ENCODE measurements around the gene ADAM22.
"Not testable (repeated sequence)": the region's sequence is repeated elsewhere in the genome, so short reads cannot be mapped to it uniquely, and the experiment has no call there.

Gene ADAM22, protein sequence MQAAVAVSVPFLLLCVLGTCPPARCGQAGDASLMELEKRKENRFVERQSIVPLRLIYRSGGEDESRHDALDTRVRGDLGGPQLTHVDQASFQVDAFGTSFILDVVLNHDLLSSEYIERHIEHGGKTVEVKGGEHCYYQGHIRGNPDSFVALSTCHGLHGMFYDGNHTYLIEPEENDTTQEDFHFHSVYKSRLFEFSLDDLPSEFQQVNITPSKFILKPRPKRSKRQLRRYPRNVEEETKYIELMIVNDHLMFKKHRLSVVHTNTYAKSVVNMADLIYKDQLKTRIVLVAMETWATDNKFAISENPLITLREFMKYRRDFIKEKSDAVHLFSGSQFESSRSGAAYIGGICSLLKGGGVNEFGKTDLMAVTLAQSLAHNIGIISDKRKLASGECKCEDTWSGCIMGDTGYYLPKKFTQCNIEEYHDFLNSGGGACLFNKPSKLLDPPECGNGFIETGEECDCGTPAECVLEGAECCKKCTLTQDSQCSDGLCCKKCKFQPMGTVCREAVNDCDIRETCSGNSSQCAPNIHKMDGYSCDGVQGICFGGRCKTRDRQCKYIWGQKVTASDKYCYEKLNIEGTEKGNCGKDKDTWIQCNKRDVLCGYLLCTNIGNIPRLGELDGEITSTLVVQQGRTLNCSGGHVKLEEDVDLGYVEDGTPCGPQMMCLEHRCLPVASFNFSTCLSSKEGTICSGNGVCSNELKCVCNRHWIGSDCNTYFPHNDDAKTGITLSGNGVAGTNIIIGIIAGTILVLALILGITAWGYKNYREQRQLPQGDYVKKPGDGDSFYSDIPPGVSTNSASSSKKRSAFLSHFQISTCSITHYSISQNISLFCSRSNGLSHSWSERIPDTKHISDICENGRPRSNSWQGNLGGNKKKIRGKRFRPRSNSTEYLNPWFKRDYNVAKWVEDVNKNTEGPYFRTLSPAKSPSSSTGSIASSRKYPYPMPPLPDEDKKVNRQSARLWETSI

DNA sequence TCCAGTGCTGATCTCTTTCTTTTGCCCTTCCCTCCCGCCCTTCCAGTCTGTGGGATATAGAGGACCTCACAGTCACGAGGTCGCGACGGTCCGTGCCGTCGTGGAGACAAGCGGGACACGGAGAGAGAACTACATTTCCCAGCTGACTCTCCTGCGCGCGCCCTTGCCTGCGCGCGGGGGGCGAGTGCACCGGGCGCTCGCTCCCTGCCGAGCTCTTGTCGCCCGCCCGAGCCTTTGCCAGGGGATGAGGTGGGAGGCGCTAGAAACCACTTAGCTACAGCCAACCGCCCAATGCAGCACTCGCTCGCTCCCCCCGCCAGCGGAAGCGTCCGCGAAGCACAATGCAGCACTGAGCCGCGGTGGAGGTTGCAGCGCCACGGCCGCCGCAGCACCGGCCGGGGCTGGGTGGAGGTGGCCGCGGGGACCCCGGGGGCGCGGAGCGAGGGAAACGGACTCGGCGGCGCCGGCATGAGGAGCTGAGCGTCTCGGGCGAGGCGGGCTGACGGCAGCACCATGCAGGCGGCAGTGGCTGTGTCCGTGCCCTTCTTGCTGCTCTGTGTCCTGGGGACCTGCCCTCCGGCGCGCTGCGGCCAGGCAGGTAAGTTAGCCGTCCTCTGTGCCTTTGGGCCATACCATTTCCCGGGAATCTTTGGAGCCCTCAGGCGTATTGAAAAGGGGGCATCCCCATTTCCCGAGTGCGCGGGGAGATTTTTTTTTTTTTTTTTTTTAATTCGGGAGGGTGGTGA lies at the start of gene ADAM22:
Gene ADAM22, plus strand, starts transcription at position 299 of the 746 bp plus-strand sequence. Its CDS starts 215 bp downstream, at position 514.
- peak; percentile 85 for DNase-seq (ENCODE audit: low spot score)

- no peak for DNase-seq (ENCODE audit: low spot score)
Observed at GRCh38 chr7:87885018-87885417, 49.0 kb upstream of the ADAM22 start.

- peak; percentile 25 for DNase-seq (ENCODE audit: low spot score)
Observed at GRCh38 chr7:87886875-87887274, 47.2 kb upstream of the ADAM22 start.

- no peak for DNase-seq (ENCODE audit: low spot score)
Observed at GRCh38 chr7:87895363-87895762, 38.7 kb upstream of the ADAM22 start.

- DNase-seq (ENCODE audit: low spot score): no peak
Observed at GRCh38 chr7:87899255-87899654, 34.8 kb upstream of the ADAM22 start.

DNA sequence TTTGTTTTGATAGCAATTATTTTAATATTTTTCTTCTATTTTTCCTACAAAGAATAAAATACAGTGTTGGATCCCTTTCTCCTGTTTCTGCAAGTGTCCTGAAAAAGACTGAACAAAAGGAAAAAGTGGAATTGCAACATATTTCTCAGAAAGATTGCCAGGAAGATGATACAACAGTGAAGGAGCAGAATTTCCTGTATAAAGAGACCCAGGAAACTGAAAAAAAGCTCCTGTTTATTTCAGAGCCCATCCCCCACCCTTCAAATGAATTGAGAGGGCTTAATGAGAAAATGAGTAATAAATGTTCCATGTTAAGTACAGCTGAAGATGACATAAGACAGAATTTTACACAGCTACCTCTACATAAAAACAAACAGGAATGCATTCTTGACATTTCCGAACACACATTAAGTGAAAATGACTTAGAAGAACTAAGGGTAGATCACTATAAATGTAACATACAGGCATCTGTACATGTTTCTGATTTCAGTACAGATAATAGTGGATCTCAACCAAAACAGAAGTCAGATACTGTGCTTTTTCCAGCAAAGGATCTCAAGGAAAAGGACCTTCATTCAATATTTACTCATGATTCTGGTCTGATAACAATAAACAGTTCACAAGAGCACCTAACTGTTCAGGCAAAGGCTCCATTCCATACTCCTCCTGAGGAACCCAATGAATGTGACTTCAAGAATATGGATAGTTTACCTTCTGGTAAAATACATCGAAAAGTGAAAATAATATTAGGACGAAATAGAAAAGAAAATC lies 26.7 kb upstream of the ADAM22 start:
- DNase-seq (ENCODE audit: low spot score): not testable (repeated sequence)

GRCh38 chr7:87908814-87909213 lies 25.2 kb upstream of the ADAM22 start:
- DNase-seq (ENCODE audit: low spot score): not testable (repeated sequence)

DNA sequence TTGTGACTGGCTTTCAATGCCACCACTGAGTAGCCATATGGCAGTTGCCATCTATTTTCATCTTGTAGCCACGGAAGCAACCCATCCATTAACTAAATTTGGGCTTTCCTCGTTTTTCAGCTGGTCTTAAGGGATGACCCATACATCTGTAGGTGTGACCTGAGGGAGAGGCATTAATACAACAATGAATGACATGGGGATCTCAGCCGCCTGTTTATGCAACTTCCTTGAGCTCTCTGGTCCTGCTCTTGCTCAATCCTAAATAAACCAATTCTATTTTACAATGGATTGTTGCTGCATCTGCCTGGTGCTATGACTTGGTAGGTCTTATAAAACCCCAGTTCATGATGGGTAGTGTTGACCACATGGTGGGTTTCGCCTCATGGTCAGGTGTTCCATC lies 21.9 kb upstream of the ADAM22 start:
- no peak for DNase-seq (ENCODE audit: low spot score)

DNA sequence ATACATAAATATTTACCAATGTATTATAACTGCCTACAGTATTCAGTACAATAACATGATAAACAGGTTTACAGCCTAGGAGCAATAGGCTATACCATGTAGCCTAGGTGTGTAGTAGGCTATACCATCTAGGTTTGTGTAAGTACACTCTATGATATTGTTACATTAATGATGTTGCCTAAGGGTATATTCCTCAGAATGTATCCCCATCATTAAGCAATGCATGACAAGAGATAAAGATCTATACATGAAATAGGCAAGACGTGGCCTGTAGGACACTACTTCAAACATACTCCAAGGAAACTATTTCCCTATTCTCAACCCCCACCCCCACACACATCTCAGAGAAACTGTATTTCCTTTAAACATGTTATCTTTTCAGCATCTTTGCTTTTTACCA lies 15.3 kb upstream of the ADAM22 start:
- no peak for DNase-seq (ENCODE audit: low spot score)

DNA sequence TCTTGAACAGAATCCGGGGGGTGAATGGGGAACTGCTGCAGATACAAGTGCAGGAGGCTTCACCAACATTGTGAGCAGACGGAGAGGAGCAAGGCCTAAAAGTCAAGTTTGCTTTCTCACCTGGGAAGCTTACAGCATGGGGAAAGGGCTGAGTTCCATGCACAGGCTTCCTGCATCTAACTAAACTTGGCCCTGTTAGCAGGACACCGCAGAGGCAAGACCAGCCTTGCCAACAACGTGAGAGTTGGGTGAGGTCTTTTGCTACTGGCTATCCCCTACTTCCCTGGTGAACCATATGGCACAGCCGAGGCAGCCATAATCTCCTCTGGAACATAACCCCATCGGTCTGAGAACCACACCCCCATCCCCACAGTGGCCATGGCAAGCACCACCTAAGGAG lies 14.2 kb upstream of the ADAM22 start:
- DNase-seq (ENCODE audit: low spot score): no peak

GRCh38 chr7:87920578-87920977 lies 13.5 kb upstream of the ADAM22 start:
- DNase-seq (ENCODE audit: low spot score): no peak

DNA sequence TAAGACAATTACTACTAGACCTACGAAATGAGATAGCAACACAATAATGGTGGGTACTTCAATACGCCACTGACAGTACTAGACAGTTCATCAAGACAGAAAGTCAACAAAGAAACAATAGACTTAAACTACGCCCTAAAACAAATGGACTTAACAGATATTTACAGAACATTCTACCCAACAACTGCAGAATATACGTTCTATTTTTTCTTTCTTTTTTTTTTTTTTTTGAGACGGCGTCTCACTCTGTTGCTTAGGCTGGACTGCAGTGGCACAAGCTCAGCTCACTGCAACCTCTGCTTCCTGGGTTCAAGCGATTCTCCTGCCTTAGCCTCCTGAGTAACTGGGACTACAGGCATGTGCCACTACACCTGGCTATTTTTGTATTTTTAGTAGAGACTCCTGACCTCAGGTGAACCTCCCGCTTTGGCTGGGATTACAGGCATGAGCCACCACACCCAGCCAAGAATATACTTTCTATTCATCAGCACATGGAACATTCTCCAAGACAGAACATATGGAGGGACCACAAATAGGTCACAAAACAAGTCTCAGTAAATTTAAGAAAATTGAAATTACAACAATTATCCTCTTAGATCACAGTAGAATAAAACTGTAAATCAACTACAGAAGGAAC lies 11.2 kb upstream of the ADAM22 start:
- DNase-seq (ENCODE audit: low spot score): not testable (repeated sequence)

DNA sequence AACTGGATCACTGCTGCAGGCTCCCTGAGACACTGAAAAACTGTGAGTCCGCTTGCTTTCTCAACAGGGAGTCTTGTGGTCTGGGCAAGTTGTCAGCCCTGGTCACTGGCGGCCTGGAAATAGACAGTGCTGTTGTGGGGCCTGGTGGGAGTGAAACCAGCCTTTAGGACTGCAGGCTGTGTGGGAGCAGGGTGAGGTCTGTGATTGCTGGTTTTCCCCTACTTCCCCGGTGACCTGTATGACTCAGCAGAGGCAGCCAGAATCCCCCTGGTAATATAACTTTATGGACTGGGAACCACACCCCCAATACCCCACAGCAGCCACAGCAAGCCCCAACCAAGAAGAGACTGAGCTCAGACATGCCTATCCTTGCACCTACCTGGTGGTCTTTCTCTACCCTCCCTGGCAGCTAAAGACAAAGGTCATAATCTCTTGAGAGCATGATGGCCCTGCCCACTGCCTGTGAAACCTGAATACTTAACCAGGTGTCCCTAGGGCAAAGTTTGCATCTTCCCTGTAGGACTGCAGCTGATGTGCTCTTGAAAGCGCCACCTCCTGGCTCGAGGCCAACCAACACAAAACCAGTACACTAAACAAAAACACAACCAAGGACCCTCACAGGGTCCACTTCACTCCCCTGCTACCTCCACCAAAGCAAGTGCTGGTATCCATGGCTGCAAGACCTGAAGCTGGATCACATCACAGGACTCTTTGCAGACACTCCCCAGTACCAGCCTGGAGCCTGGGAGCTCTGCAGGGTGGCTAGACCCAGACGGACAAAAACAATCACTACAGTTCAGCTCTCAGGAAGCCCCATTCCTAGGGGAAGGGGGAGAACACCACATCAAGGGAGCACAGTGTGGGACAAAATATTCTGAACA lies 7.2 kb upstream of the ADAM22 start:
- no peak for DNase-seq (ENCODE audit: low spot score)

DNA sequence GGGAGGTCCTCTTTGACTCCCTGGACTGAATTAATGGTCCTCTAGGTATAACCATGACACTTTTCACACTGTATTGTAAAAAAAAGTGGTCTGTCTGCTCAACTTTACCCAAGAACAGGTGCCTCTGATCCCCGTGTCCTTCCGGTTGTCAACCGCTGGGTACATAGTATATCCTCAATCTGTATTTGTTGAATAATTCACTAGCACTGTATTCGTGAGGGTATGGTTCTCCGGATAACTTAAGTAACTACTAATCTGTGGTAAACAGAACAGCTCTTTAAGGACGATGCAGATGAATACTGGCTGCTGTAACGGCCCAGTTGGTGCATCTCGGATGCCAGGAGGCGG lies 472 bp upstream of the ADAM22 start:
- DNase-seq (ENCODE audit: low spot score): no peak

DNA sequence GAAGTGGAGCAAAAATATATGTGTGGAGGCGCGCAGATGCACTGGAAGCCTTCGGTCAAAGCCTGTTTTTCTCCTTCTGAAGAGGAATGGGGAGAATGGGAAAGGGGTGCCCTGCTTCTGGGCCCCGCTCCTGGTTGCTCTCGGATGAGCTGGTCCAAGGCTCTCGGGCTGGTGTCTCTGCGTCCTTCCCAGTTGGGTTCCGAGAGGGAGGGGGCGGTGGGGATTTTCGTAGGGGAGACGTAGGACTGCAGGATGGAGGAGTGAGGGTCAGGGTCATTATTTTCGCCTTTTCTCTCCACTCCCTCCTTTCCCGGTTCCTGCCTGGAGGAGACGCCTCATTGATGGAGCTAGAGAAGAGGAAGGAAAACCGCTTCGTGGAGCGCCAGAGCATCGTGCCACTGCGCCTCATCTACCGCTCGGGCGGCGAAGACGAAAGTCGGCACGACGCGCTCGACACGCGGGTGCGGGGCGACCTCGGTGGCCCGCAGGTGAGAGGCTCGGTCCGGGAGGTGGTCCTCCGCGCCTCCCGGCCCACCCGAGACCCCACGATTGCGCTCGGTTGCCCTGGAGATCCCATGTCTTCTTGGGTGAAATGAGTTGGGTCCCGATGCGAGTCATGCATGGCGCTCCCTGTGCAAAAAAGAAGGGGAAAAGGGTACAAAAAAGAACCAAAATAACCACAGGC lies 790 bp downstream of the ADAM22 start:
- DNase-seq (ENCODE audit: low spot score): no peak

DNA sequence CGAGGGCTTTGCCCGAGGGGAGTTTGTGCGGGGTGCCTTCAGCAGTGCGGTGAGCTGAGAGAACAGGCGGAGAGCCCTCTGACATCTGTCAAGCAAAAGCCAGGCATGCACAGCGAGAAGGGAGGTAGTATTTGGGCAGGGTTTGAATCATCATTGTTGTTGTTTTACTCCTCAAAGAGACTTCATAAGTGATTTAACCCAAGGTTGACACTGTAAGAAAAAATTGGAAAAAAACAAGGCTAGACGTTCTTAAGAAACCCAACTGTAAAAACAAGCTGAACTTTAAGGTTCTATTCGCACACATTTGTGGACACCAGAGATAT lies 1.3 kb downstream of the ADAM22 start:
- no peak for DNase-seq (ENCODE audit: low spot score)

DNA sequence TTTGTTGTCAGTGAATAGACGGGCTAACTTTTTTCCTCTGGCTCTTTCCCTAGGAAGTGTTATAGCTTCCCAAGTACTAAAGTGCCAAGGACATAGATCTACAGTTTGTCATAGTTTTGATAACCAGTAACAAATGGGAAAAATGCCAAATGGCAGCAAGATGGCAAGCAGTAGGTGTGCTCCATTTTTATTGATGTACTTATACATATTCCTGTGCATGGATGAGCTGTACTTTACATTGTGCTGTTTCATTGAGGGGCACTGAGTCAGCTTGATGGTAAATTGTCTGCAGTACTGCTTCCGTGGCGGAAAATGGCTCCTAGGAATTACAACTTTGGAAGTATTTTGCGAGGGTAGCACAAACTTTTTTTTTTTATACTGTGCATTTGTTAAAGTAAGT lies 7.1 kb downstream of the ADAM22 start:
- DNase-seq (ENCODE audit: low spot score): no peak

GRCh38 chr7:87944547-87944946 lies 10.5 kb downstream of the ADAM22 start:
- DNase-seq (ENCODE audit: low spot score): no peak

DNA sequence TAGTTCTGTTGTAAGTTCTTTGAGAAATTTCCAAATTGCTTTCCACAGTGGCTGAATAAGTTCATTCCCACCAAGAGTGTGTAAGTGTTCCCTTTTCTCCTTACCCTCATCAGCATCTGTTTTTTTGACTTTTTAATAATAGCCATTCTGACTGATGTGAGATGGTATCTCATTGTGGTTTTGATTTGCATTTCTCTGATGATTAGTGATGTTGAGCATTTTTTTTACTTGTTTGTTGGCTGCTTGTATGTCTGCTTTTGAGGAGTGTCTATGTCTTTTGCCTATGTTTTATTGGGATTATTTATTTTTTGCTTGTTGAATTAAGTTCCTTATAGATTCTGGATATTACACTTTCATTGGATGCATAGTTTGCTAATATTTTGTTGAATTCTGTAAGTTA lies 11.9 kb downstream of the ADAM22 start:
- DNase-seq (ENCODE audit: low spot score): not testable (repeated sequence)

DNA sequence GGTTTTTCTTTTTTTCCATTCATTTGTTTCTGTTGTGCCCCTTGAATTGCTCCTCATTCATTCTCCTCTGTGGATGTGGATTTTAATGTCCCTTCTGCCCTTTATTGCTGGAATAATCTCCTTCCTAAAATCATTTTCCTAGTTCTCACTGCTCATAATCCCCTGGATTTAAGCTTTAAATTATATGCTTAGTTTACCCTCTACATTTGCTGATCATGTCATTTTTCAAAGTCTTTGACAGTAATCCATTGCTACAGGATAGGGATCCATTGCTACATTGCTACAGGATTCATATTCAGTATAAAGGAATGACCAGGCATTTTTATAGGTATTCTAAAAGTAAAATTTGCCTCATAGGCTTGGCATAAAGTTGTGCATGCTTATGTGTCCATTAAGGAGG lies 14.3 kb downstream of the ADAM22 start:
- no peak for DNase-seq (ENCODE audit: low spot score)

All from CD4-positive, alpha-beta T cell treated with Interleukin-6 at 100 ng/mL for 8 hours (primary cell).